AG09309 (cell line): ENCODE results near the gene CAND2.
"Not testable (repeated sequence)": the region's sequence is repeated elsewhere in the genome, so short reads cannot be mapped to it uniquely, and the experiment has no call there.

Experiments used
- DNase-seq: peaks from one replicate; pipeline ENCODE4 v3.0.0-alpha.2; 2010; ENCODE audit warnings: low read depth
- H3K4me3 ChIP-seq: 2 replicates; pipeline ENCODE4 v1.5.1; 2011; ENCODE audit warnings: mild to moderate bottlenecking, low read depth, low read length, moderate library complexity; ENCODE audit not compliant: control insufficient read depth
- TF ChIP-seq, protein P1 (sequence below): IDR thresholded peaks from 2 replicates; pipeline ENCODE4 v1.5.1; 2011; ENCODE audit warnings: mild to moderate bottlenecking, low read depth, low read length, inconsistent platforms; ENCODE audit not compliant: insufficient read depth, control insufficient read depth; ENCODE audit errors: missing control alignments

CAND2 gene

DNA sequence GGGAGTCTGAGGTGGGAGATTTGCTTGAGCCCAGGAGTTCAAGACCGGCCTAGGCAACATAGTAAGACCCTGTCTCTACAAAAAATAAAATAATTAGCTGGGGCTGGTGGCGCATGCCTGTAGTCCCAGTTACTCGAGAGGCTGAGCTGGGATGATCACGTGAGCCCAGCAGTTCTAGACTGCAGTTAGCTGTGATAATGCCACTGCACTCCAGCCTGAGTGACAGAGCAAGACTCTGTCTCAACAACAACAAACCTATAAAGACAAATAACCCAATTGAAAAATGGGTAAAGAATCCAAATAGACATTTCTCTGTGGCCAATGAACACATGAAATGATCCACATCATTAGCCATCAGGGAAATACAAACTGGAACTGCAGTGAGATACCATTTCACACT lies 46.0 kb downstream of the CAND2 start:
- DNase-seq: no peak
- no peak overlapping the region for H3K4me3 ChIP-seq
- TF ChIP-seq, protein P1, sequence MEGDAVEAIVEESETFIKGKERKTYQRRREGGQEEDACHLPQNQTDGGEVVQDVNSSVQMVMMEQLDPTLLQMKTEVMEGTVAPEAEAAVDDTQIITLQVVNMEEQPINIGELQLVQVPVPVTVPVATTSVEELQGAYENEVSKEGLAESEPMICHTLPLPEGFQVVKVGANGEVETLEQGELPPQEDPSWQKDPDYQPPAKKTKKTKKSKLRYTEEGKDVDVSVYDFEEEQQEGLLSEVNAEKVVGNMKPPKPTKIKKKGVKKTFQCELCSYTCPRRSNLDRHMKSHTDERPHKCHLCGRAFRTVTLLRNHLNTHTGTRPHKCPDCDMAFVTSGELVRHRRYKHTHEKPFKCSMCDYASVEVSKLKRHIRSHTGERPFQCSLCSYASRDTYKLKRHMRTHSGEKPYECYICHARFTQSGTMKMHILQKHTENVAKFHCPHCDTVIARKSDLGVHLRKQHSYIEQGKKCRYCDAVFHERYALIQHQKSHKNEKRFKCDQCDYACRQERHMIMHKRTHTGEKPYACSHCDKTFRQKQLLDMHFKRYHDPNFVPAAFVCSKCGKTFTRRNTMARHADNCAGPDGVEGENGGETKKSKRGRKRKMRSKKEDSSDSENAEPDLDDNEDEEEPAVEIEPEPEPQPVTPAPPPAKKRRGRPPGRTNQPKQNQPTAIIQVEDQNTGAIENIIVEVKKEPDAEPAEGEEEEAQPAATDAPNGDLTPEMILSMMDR: no peak

DNA sequence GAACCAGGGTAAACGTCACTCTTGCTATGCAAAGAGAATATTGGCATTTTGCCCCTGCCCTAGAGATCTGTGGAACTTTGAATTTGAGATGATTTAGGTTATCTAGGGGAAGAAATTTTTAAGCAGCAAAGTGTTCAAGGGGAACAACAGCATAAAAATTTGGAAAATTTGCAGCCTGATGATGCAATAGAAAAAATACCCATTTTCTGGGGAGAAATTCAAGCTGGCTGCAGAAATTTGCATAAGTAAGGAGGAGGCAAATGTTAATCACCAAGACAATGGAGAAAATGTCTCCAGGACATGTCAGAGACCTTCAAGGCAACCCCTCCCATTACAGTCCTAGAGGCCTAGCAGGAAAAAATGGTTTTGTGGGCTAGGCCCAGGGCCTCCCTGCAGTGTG lies 49.3 kb downstream of the CAND2 start:
- TF ChIP-seq, protein P1: no peak
- no peak for DNase-seq
- no peak overlapping the region for H3K4me3 ChIP-seq

DNA sequence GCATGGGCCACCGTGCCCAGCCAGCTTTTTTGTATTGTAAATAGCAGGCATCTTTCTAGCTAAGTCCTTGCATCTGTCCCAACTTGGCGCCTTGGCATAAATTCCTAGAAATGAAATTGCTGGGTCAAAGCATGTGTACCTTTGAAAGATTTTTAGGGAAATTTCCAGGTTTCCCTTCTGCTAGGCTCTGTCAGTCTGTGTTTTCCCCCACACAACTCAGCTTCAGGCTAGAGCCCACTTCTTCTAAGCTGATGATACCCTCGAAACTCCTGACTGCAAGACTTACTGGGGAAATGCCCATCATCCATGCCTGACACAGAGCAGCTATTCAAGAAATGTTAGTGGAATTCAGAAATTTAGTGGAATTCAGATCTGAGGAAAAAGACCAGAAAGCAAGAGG lies 55.7 kb downstream of the CAND2 start:
- no peak overlapping the region for H3K4me3 ChIP-seq
- TF ChIP-seq, protein P1: no peak
- DNase-seq: no peak

DNA sequence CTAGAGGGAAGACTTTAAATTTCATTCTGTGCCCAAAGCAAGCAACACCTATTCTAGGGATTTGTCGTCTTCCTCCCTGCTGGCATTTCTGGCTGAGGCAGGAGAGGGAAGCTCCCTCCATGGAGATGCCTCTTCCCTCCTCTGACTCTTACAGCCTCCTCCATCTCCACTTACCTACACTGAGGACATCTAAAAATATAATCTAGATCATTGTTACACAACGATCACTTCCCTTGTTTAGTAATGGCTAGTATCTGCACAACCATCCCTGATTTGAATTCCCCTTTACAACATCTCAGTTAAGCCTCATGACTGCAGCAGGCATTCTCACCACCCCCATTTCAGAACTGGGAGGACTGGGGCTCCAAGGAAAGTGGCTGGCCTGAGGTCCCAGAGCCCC lies 57.4 kb downstream of the CAND2 start:
- DNase-seq, H3K4me3 ChIP-seq: not testable (repeated sequence)

DNA sequence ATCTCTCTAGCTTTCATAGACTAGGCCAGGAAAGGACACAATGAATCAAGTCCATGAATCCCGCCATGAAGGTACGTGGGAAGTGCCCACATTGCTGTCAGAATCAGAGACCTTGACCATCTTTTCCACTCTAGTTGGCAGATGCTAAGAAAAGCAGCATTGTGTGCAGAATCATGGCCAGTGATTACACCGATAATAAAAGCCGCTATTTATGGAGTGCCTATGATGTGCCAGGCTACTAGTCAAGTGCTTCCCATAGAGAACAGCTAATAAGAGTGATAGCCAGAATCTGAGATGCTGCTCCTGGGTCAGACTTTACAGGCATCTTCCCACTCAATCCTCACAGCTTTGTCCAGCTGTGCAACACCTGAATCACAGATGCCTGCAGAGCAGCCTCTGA lies 58.1 kb downstream of the CAND2 start:
- TF ChIP-seq, protein P1: no peak
- H3K4me3 ChIP-seq: no peak overlapping the region
- DNase-seq: no peak

DNA sequence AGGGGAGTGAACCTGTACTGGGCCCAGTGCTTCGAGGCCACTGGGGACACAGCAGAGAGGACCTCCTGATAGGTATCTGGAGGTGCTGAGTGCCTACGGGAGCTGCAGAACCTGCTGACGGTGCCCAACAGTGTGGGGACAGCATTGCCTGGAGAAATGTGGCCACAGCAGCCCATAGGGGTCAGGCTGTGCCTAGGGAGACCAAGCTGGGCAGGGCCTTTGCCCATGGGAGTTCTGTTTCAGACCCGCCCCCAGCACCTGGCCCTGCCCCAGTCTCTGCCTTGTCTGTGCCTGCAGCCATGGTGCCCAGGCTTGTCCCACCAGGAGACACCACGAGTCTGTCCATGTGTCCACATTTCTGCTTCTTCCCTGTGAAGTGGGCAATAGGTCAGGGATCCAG lies 60.1 kb downstream of the CAND2 start:
- no peak for DNase-seq
- TF ChIP-seq, protein P1: no peak
- H3K4me3 ChIP-seq: no peak overlapping the region

DNA sequence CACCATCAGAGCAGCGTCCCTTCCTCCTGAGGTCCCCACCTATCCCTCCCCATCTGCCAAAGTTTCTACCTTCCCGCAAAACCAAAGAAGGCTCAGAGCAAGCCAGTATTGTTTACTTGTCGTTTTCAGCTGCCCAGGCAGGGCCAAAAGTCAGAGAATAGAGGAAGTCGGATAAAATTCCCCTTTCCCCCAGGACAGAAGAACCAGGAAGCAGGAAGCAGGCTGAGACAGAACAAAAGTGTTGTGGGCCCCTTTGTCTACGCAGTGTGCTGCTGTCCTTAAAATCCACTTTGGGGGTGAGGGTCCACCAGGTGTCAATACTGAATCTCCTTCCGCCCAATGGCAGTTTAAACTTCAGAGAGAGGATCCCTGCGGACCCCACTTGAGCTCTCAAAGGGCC lies 63.4 kb downstream of the CAND2 start:
- DNase-seq: no peak
- TF ChIP-seq, protein P1: no peak

DNA sequence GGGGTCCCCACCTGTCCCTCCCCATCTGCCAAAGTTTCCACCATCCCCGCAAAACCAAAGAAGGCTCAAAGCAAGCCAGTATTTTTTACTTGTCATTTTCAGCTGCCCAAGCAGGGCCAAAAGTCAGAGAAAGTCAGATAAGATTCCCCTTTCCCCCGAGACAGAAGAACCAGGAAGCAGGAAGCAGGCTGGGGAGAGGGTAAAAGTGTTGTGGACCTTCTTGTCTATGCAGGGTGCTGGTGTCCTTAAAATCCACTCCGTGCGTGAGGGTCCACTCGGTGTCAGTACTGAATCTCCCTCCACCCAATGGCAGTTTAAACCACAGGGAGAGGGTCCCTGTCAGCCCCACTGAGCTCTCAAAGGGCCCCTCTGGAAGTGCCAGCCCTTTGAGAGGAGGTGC lies 65.1 kb downstream of the CAND2 start:
- TF ChIP-seq, protein P1: no peak
- no peak overlapping the region for H3K4me3 ChIP-seq
- no peak for DNase-seq

More for the DNA sequence above, 63.4 kb downstream of the CAND2 start:
- H3K4me3 ChIP-seq: no peak overlapping the region
